ENCODE results near the gene CTSZ.

The CTSZ gene

GRCh38 chr20:59006864-59007664 lies at the start of gene CTSZ:
TSS of gene CTSZ (minus strand) at chr20:59007254. CDS start at chr20:59007128, 126 bp downstream.
- TF ChIP-seq, protein P1, sequence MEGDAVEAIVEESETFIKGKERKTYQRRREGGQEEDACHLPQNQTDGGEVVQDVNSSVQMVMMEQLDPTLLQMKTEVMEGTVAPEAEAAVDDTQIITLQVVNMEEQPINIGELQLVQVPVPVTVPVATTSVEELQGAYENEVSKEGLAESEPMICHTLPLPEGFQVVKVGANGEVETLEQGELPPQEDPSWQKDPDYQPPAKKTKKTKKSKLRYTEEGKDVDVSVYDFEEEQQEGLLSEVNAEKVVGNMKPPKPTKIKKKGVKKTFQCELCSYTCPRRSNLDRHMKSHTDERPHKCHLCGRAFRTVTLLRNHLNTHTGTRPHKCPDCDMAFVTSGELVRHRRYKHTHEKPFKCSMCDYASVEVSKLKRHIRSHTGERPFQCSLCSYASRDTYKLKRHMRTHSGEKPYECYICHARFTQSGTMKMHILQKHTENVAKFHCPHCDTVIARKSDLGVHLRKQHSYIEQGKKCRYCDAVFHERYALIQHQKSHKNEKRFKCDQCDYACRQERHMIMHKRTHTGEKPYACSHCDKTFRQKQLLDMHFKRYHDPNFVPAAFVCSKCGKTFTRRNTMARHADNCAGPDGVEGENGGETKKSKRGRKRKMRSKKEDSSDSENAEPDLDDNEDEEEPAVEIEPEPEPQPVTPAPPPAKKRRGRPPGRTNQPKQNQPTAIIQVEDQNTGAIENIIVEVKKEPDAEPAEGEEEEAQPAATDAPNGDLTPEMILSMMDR (IDR thresholded peaks at IDR 0.05; ENCODE audit: low read depth, low read length): no peak
- no peak for DNase-seq (ENCODE audit: extremely low read depth, low read depth)

- TF ChIP-seq, protein P1 (IDR thresholded peaks at IDR 0.05; ENCODE audit: low read depth, low read length): peak; percentile 36
- no peak for DNase-seq (ENCODE audit: extremely low read depth, low read depth)
These were observed 48.2 kb upstream of the CTSZ start for GRCh38 chr20:59055302-59055701.

GRCh38 chr20:59051666-59052185 lies 44.7 kb upstream of the CTSZ start:
- DNase-seq (ENCODE audit: extremely low read depth, low read depth): no peak
- TF ChIP-seq, protein P1 (IDR thresholded peaks at IDR 0.05; ENCODE audit: low read depth, low read length): no peak

DNA sequence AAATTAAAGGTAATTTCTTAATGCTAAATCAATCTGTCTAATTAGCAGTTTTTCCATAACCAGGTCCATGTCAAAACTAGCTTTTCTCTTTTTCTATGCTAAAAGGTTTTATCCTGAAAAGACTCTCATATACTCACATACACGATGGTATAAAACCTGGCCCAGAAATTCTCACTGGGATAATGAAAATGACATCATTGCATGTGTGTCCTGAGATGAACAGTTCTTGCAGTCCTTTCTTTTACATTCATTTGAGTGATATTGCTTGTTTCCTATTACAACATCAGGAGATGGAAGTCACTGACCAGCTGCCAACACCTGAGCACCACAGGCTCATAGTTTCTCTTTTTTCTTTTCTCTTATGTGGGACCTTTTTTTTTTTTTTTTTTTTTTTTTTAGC lies 43.4 kb upstream of the CTSZ start:
- DNase-seq (ENCODE audit: extremely low read depth, low read depth): no peak
- TF ChIP-seq, protein P1 (IDR thresholded peaks at IDR 0.05; ENCODE audit: low read depth, low read length): no peak

- DNase-seq (ENCODE audit: extremely low read depth, low read depth): no peak
- TF ChIP-seq, protein P1 (IDR thresholded peaks at IDR 0.05; ENCODE audit: low read depth, low read length): no peak
These were observed 41.6 kb upstream of the CTSZ start for GRCh38 chr20:59048681-59049030.

DNA sequence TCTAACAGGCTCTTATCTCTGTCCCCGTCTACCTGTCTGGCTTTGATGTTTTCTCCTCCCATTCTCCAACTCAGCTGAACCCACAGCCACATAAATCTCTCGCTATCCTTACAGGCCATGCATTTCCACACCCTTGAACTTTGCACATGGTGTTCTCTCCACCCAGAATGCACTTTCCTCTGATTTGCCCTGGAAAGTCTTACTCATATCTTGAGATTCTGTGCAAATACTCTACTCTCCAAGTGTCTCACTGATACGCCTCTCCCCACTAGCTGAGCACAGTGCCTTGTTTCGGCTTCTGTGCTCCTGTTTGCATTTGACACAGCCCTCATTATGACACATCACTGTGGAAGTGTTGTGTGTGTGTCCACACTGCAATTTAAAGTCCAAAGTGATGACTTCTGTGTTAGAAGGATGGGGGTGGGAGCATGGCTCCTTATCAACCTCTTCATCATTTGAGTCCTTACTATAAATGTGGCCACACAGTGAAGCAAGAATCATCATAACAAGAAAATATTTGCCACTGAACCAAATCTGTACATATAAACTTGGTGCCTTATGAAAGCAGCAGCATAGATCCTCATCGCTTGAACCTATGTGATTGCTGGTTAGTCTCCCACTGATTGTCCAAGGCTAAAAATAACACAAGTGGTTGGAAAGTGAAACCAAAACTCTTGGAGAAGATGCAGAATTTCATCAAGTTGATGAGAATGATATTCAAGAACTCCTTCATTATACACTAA lies 41.1 kb upstream of the CTSZ start:
- DNase-seq (ENCODE audit: extremely low read depth, low read depth): no peak
- TF ChIP-seq, protein P1 (IDR thresholded peaks at IDR 0.05; ENCODE audit: low read depth, low read length): no peak

DNA sequence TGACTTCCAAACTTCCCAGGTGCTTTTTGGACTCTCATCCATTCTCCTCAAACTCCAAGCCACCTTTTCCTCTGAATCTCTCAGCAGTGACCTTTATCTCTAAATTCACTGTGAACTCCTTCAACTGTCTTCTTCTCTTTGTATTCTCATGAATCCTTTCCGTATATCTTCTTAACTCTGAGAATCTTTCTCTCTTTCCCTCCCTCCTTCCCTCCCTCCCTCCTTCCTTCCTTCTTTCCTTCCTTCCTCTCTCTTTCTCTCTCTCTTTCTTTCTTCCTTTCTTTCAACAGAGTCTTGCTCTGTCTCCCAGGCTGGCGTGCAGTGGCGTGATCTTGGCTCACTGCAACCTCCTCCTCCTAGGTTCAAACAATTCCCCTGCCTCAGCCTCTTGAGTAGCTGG lies 39.8 kb upstream of the CTSZ start:
- DNase-seq (ENCODE audit: extremely low read depth, low read depth): no peak
- TF ChIP-seq, protein P1 (IDR thresholded peaks at IDR 0.05; ENCODE audit: low read depth, low read length): no peak
